ENCODE data around the gene CTNNA3. TPM values are rescaled to one million over a fixed set of nuclear protein-coding genes. Genes with fewer than 3 reads are reported as not detected.
A peak's percentile ranks its signal among the peaks of the same experiment; 100 is the strongest.

The CTNNA3 gene
- total and polyA plus RNA-seq, 2 of the 4 experiments (the other 2 are of a cell fraction): 0.19 to 0.90 TPM

GRCh38 chr10:67697724-67698131 lies 1.7 kb upstream of the CTNNA3 start:
- no peaks in the 10 kb centered on the region for H3K9me1 ChIP-seq (ENCODE audit: insufficient read depth, low read length)
- ChIA-PET CTCF (interaction anchor here (0.6 to 3.5 kb wide), 10 partner anchors 10 to 90 kb away, joined by 3 to 34 read pairs (median 4); no protein-coding TSS in a partner anchor), POLR2A (ENCODE audit: unreplicated experiment) (no interaction called here)
- no peak overlapping the region for H3K4me3 ChIP-seq (ENCODE audit: insufficient read depth, low read depth, low read length)
- no peak overlapping the region for H3K56ac ChIP-seq (ENCODE audit: extremely low read depth, insufficient read depth, low read length)
- no TSS peak for BruUV-seq (replicated peaks)
- dilution Hi-C loops (cut with HindIII; ENCODE audit: low sequenced_read_pairs, unreplicated experiment) (no loop called here), intact Hi-C loops (cut with micrococcal nuclease) (loop anchor here (1.0 kb wide), 1 partner anchor 83 kb away; no protein-coding TSS in a partner anchor), in situ Hi-C loops (cut with MboI; ENCODE audit: low sequenced_read_pairs) (no loop called here)
- WGBS, 2 experiments (ENCODE audit: extremely low coverage in 2 of 2, insufficient read length in 1 of 2): no CpG with 5 or more reads among the region's 2 CpGs
- H3K4me2 ChIP-seq (ENCODE audit: low read depth, low read length): no peak overlapping the region
- no peaks in the 10 kb centered on the region for H4K20me1 ChIP-seq (ENCODE audit: insufficient read depth, low read length)
- TF ChIP-seq SMC3 (IDR thresholded peaks at IDR 0.05; ENCODE audit: low read depth, low read length) (peak; percentile 62), RAD21 (IDR thresholded peaks at IDR 0.05; ENCODE audit: low read length) (peak; percentile 41), ELK1 (IDR thresholded peaks at IDR 0.05; ENCODE audit: borderline replicate concordance, low read depth, low read length) (no peak), FOS (IDR thresholded peaks at IDR 0.05; ENCODE audit: low read depth, low read length) (no peak), CTCF (conservative IDR thresholded peaks at IDR 0.05; ENCODE audit: low read depth, low read length) (peak; percentile 58)
- H2BK120ac ChIP-seq (ENCODE audit: low read depth, low read length): no peak overlapping the region
- H3K79me1 ChIP-seq (ENCODE audit: low read depth in 1 of 2, low read length in 2 of 2): no peaks in the 10 kb centered on the region
- no peak overlapping the region for H3K9ac ChIP-seq (ENCODE audit: low read depth, low read length)
- H3K27me3 ChIP-seq (ENCODE audit: control insufficient read depth, insufficient read depth, low read length): peaks cover 8% of the 10 kb centered on the region
- H2BK15ac ChIP-seq (ENCODE audit: low read depth, low read length): no peak overlapping the region
- no peak overlapping the region for H3K23ac ChIP-seq (ENCODE audit: low read depth, low read length)
- no peak overlapping the region for H4K5ac ChIP-seq (ENCODE audit: low read depth, low read length)
- no peaks in the 10 kb centered on the region for H3K4me1 ChIP-seq (ENCODE audit: control insufficient read depth, insufficient read depth, low read length)
- H3K18ac ChIP-seq (ENCODE audit: low read depth, low read length): no peak overlapping the region
- DNase-seq: peak; percentile 56
- no peak overlapping the region for H2BK20ac ChIP-seq (ENCODE audit: low read depth, low read length)
- no peaks in the 10 kb centered on the region for H3K9me3 ChIP-seq (ENCODE audit: control insufficient read depth, insufficient read depth, low read length)
- no peak overlapping the region for H2AK9ac ChIP-seq (replicated peaks; ENCODE audit: low read depth, low read length, poor library complexity)
- H3K14ac ChIP-seq (replicated peaks; ENCODE audit: low read depth, low read length): no peak overlapping the region
- no peak overlapping the region for H2AK5ac ChIP-seq (ENCODE audit: low read depth, low read length)
- peak; percentile 92 for ATAC-seq (ENCODE audit: low read depth)
- no peak overlapping the region for H3K27ac ChIP-seq (ENCODE audit: insufficient read depth, low read length)
- no peak overlapping the region for H4K91ac ChIP-seq (ENCODE audit: insufficient read depth, low read depth, low read length)
- H2AFZ ChIP-seq (replicated peaks; ENCODE audit: low read length, poor library complexity): no peak overlapping the region
- no peak overlapping the region for H3K4ac ChIP-seq (ENCODE audit: low read depth, low read length)
- H4K8ac ChIP-seq (ENCODE audit: low read depth in 2 of 2, low read length in 2 of 2): no peak overlapping the region
- no peaks in the 10 kb centered on the region for H3K36me3 ChIP-seq (ENCODE audit: control insufficient read depth, insufficient read depth, low read length)
- H2BK5ac ChIP-seq (ENCODE audit: low read depth, low read length, poor library complexity, severe bottlenecking): no peak overlapping the region
